Left ventricle myocardium inferior (tissue), 1 donor: Measurements from ENCODE around the gene OOSP3. TPM values are rescaled to one million over a fixed set of nuclear protein-coding genes. Genes with fewer than 3 reads are reported as not detected.

Source experiments
- DNase-seq: peaks from one replicate; pipeline ENCODE4 v3.0.0-alpha.2; 2020
- H3K27ac ChIP-seq: fragments of 200-600 bp; replicated peaks from 2 replicates; pipeline ENCODE4 v1.8.0; 2021
- H3K27me3 ChIP-seq: fragments of 200-600 bp; 2 replicates; pipeline ENCODE4 v1.8.0; 2021; ENCODE audit warnings: low read depth
- H3K36me3 ChIP-seq: fragments of 200-600 bp; 2 replicates; pipeline ENCODE4 v1.8.0; 2021
- H3K4me1 ChIP-seq: fragments of 200-600 bp; 2 replicates; pipeline ENCODE4 v1.8.0; 2021
- H3K4me3 ChIP-seq: fragments of 200-600 bp; 2 replicates; pipeline ENCODE4 v1.8.0; 2021; ENCODE audit warnings: mild to moderate bottlenecking, moderate library complexity
- H3K9me3 ChIP-seq: fragments of 200-600 bp; replicated peaks from 2 replicates; pipeline ENCODE4 v1.8.0; 2021
- CTCF ChIP-seq: fragments of 200-600 bp; IDR thresholded peaks from 2 replicates; pipeline ENCODE4 v1.8.0; 2021; ENCODE audit warnings: antibody characterized with exemption, mild to moderate bottlenecking, borderline replicate concordance
- intact Hi-C: fragments of 100-400 bp; cut with micrococcal nuclease; formaldehyde crosslinking; loops from one replicate; pipeline ENCODE4 v1.11.0; 2022
- long read RNA-seq: library from polyadenylated mRNA; unstranded; transcript quantifications from one replicate; pipeline ENCODE4 v2.0.0, GENCODE V29; 2021
- total RNA-seq: library from RNA; stranded (reverse); fragmentation: NEBNext Ultra II Directional; extraction: Animal tissue kit (Norgen Biotek cat#: 25700); gene quantifications from one replicate; pipeline ENCODE4 v1.2.1, GENCODE V29; 2021
- donor health status: DM: no; HTN: yes; CAD: no; lungs with severe emphysema.

Gene OOSP3
- total RNA-seq: not detected
- long read RNA-seq: 0 reads

GRCh38 chr11:59878575-59878974 lies at the start of gene OOSP3:
TSS of gene OOSP3 (plus strand) at chr11:59878782. CDS start at chr11:59878809, 27 bp downstream.
- Histone ChIP-seq H3K27ac (no peak within 1 kb of the TSS), H3K9me3 (no peaks in the 10 kb centered on the region), H3K4me1 (no peaks in the 10 kb centered on the region), H3K27me3 (no peaks in the 10 kb centered on the region), H3K36me3 (no peaks in the 10 kb centered on the region), H3K4me3 (no peak within 1 kb of the TSS)
- no peak for DNase-seq
- TF ChIP-seq CTCF: no peak
- intact Hi-C loops: no loop called here

- Histone ChIP-seq H3K4me1 (no peaks in the 10 kb centered on the region), H3K36me3 (no peaks in the 10 kb centered on the region), H3K27me3 (no peaks in the 10 kb centered on the region), H3K27ac (no peak overlapping the region), H3K4me3 (no peak overlapping the region), H3K9me3 (no peaks in the 10 kb centered on the region)
- DNase-seq: no peak
- intact Hi-C loops: no loop called here
- TF ChIP-seq CTCF: no peak
Measured at GRCh38 chr11:59829358-59829757, 49.2 kb upstream of the OOSP3 start.

- TF ChIP-seq CTCF: no peak
- Histone ChIP-seq H3K27me3 (no peaks in the 10 kb centered on the region), H3K36me3 (no peaks in the 10 kb centered on the region), H3K4me3 (no peak overlapping the region), H3K9me3 (no peaks in the 10 kb centered on the region), H3K4me1 (no peaks in the 10 kb centered on the region), H3K27ac (no peak overlapping the region)
- intact Hi-C loops: no loop called here
- no peak for DNase-seq
Measured at GRCh38 chr11:59833602-59834001, 45.0 kb upstream of the OOSP3 start.

GRCh38 chr11:59839615-59840014 lies 39.0 kb upstream of the OOSP3 start:
- H3K27ac ChIP-seq: no peak overlapping the region
- H3K27me3 ChIP-seq: no peaks in the 10 kb centered on the region
- H3K4me3 ChIP-seq: no peak overlapping the region
- H3K9me3 ChIP-seq: no peaks in the 10 kb centered on the region
- H3K4me1 ChIP-seq: no peaks in the 10 kb centered on the region
- intact Hi-C loops: no loop called here
- DNase-seq: no peak
- no peak for TF ChIP-seq CTCF
- H3K36me3 ChIP-seq: no peaks in the 10 kb centered on the region

GRCh38 chr11:59841514-59841913 lies 37.1 kb upstream of the OOSP3 start:
- intact Hi-C loops: no loop called here
- TF ChIP-seq CTCF: no peak
- no peaks in the 10 kb centered on the region for H3K36me3 ChIP-seq
- H3K27me3 ChIP-seq: no peaks in the 10 kb centered on the region
- no peaks in the 10 kb centered on the region for H3K4me1 ChIP-seq
- no peak overlapping the region for H3K27ac ChIP-seq
- no peak overlapping the region for H3K4me3 ChIP-seq
- no peaks in the 10 kb centered on the region for H3K9me3 ChIP-seq
- DNase-seq: no peak

- no peak overlapping the region for H3K4me3 ChIP-seq
- H3K27me3 ChIP-seq: no peaks in the 10 kb centered on the region
- intact Hi-C loops: no loop called here
- no peak for DNase-seq
- H3K4me1 ChIP-seq: no peaks in the 10 kb centered on the region
- H3K36me3 ChIP-seq: no peaks in the 10 kb centered on the region
- H3K27ac ChIP-seq: no peak overlapping the region
- H3K9me3 ChIP-seq: no peaks in the 10 kb centered on the region
- TF ChIP-seq CTCF: no peak
Measured at GRCh38 chr11:59842316-59842715, 36.3 kb upstream of the OOSP3 start.
